ENCODE measurements around the gene CIAO2A.

- TF ChIP-seq, protein P1, sequence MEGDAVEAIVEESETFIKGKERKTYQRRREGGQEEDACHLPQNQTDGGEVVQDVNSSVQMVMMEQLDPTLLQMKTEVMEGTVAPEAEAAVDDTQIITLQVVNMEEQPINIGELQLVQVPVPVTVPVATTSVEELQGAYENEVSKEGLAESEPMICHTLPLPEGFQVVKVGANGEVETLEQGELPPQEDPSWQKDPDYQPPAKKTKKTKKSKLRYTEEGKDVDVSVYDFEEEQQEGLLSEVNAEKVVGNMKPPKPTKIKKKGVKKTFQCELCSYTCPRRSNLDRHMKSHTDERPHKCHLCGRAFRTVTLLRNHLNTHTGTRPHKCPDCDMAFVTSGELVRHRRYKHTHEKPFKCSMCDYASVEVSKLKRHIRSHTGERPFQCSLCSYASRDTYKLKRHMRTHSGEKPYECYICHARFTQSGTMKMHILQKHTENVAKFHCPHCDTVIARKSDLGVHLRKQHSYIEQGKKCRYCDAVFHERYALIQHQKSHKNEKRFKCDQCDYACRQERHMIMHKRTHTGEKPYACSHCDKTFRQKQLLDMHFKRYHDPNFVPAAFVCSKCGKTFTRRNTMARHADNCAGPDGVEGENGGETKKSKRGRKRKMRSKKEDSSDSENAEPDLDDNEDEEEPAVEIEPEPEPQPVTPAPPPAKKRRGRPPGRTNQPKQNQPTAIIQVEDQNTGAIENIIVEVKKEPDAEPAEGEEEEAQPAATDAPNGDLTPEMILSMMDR (conservative IDR thresholded peaks at IDR 0.05 in 1 of 2, IDR thresholded peaks at IDR 0.05 in 1 of 2; ENCODE audit: extremely low read depth in 1 of 2, insufficient read depth in 1 of 2, low read depth in 1 of 2, low read length in 2 of 2) = no peak
- TF ChIP-seq EZH2 (IDR thresholded peaks at IDR 0.05; ENCODE audit: borderline replicate concordance, low read length) = no peak
These were observed 43.2 kb downstream of the CIAO2A start for GRCh38 chr15:64050281-64051092.

Data from mammary epithelial cell (primary cell).